Heart left ventricle (tissue), 16 donors: ENCODE results near the gene DLGAP4. TPM values are rescaled to one million over a fixed set of nuclear protein-coding genes. Genes with fewer than 3 reads are reported as not detected.

ENCODE experiments used
- ATAC-seq, 4 donors: fragments of 200-7000 bp; cut with Tn5 transposase; one replicate each; pipeline ENCODE4 v1.9.1; 2020 to 2022; ENCODE audit warnings: moderate library complexity in 4 of 4, mild to moderate bottlenecking in 3 of 4, moderate number of reproducible peaks in 1 of 4
- DNase-seq, 5 donors: peaks; one replicate each; pipeline ENCODE4 v3.0.0-alpha.2; 2020
- H3K27ac ChIP-seq, 12 donors: fragments of 200-600 bp; sonication (generic) in 4 of 12; one replicate each; pipeline versions ENCODE4 v1.5.0 to v1.8.0; 2016 to 2022; ENCODE audit warnings: mild to moderate bottlenecking in 2 of 12
- H3K27me3 ChIP-seq, 9 donors: fragments of 200-600 bp; sonication (generic) in 2 of 9; one replicate each; pipeline versions ENCODE4 v1.5.1 to v1.8.0; 2016 to 2022; ENCODE audit warnings: mild to moderate bottlenecking in 3 of 9
- H3K36me3 ChIP-seq, 9 donors: fragments of 200-600 bp; sonication (generic) in 2 of 9; one replicate each; pipeline versions ENCODE4 v1.5.0 to v1.8.0; 2018 to 2022; ENCODE audit warnings: mild to moderate bottlenecking in 2 of 9
- H3K4me1 ChIP-seq, 12 donors: fragments of 200-600 bp; sonication (generic) in 4 of 12; one replicate each; pipeline versions ENCODE4 v1.5.0 to v1.8.0; 2016 to 2022; ENCODE audit warnings: mild to moderate bottlenecking in 3 of 12
- H3K4me3 ChIP-seq, 12 donors: fragments of 200-600 bp; sonication (generic) in 4 of 12; one replicate each; pipeline versions ENCODE4 v1.5.0 to v1.8.0; 2017 to 2022; ENCODE audit warnings: mild to moderate bottlenecking in 9 of 12, moderate library complexity in 4 of 12
- H3K9me3 ChIP-seq, 12 donors: fragments of 200-600 bp; sonication (generic) in 4 of 12; one replicate each; pipeline versions ENCODE4 v1.5.0 to v1.8.0; 2016 to 2022; ENCODE audit warnings: mild to moderate bottlenecking in 1 of 12
- POLR2A ChIP-seq, 2 donors: fragments of 450-650 bp; IDR thresholded peaks; one replicate each; pipeline ENCODE4 v1.6.1; 2017; ENCODE audit warnings: antibody characterized with exemption in 2 of 2, mild to moderate bottlenecking in 2 of 2, moderate library complexity in 2 of 2
- WGBS, 4 donors: extraction: QIAGEN DNeasy Blood & Tissue Kit in 2 of 4; methylation state at CpG; one replicate each; pipeline versions ENCODE4 v1.1.5 to v1.1.7; 2013 to 2018; 5-methylcytosine and 5-hydroxymethylcytosine counted together
- intact Hi-C, 10 donors: fragments of 100-400 bp; cut with DNase I; formaldehyde crosslinking; loops; one replicate each; pipeline versions ENCODE4 v1.11.1 to v1.14.2; 2022
- polyA plus RNA-seq, 2 donors: library from polyadenylated mRNA; stranded (reverse); fragments of 200-250 nt; gene quantifications; one replicate each; pipeline ENCODE4 v1.2.3, GENCODE V29; 2013
- total RNA-seq, 9 donors: library from RNA; depleted of rRNA in 2 of 9; stranded (reverse); fragments of >200 nt in 2 of 9; fragmentation: NEBNext Ultra II Directional in 3 of 9; extraction: Animal tissue kit (Norgen Biotek cat#: 25700) in 3 of 9; gene quantifications; one replicate each; pipeline versions ENCODE4 v1.1.0 to v1.2.4, GENCODE V29; 2016 to 2023
- TF ChIP-seq, protein P1 (sequence below), 12 donors: fragments of 200-600 bp; sonication (generic) in 4 of 12; IDR thresholded peaks; one replicate each; pipeline versions ENCODE4 v1.5.0 to v1.8.0; 2018 to 2022; ENCODE audit warnings: antibody characterized with exemption in 12 of 12, mild to moderate bottlenecking in 5 of 12
- donor health status: ischemic (EF 13 %, LVEDD 7.1; RV severe dilation, severe dysfunction).
- donor health status: healthy with polysubstance abuse.
- donor health status: DM: no; HTN: yes; CAD: no.
- donor health status: DM: no; HTN: no; CAD: no.
- donor health status: ischemic (EF 25% LVEDD 6.9; RV normal size, moderate dysfunction).
- donor health status: ischemic (EF 25% LVEDD 5.7; RV mildly dilated, moderate dysfunction).
- donor health status: healthy.
- donor health status: DM: yes; HTN: yes; CAD: no.
- donor health status: ischemic (EF 35%, LVEDD 5.7; RV mildly dilated, moderate dysfunction).
- donor health status: nonischemic (EF 11% LVEDD 7.7; RV severe dilation, severe dysfunction).
- donor health status: DM: yes; HTN: yes; CAD: no.
- donor health status: PGD.
- donor health status: ischemic (EF 29% LVEDD 5.4; RV normal size, mild dysfunction).
- donor health status: nonischemic (EF 23%, LVEDD 6.1; RV moderate dilation, normal function).

DLGAP4 gene
- total and polyA plus RNA-seq, 11 donors = 25.6 to 76.7 (median 55.1) TPM

DNA sequence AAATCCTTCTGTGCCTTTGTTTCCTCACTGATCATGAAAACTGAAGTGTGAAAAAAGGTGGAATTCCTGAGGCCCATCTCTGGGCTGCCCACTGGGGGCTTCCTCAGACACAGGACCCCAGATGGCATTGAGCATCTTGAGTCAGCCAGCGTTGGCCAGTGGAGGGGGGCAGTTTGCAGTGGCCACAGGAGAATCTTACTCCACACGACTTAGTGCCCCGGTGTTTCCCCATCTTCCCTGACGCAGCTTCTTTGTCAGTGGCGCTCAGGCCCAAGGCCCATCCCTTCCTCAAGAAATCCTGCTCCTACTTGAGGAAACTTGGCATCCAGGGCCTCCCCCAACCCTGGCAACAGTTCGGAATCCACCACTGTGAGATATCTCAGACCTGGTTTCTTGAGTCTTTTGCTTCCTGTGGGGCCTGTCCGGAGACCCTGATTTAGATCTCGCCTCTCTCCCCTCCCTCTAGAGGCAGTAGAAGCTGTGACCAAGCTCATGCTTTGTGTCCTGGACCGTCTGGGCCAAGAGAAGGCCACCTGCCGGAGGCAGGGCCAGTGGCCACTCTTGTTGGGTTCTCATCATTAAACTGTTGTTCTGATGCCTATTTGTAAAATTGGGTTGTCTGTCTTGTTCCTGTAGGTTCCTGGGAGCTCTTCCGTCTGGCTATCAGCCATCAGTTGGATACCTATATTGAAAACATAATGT lies 20.2 kb upstream of the DLGAP4 start:
- no peak for DNase-seq

DNA sequence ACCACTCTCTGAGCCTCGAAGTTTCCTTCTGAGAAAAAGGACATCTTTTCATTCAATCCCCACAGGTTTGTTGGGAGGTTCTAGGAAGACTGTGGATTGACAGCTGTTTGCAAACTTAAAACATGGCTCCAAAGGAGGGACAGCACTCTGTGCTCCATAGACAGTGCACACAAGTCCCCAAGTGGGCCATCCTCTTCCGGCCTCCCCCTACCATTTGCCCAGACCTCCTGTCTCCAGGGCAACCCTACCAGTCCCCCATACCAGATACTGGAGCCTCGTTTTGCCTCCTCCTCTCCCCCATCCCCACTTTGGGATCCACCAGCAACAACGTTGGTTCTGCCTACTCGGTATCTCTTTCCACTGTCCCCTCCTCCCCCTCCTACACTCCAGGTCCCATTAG lies 8.5 kb upstream of the DLGAP4 start:
- Histone ChIP-seq H3K4me3 (no peak overlapping the region), H3K27me3 (peaks cover 0 to 75% (median 31%) of the 10 kb centered on the region in 9 donors), H3K27ac (no peak overlapping the region), H3K36me3 (no peaks in the 10 kb centered on the region), H3K9me3 (no peaks in the 10 kb centered on the region), H3K4me1 (no peaks in the 10 kb centered on the region)
- DNase-seq = no peak
- WGBS, 4 donors = 47 to 59% (median 55%) methylated on average over 5 of the region's 5 CpGs
- ATAC-seq = no peak
- intact Hi-C loops = no loop called here
- TF ChIP-seq POLR2A (IDR thresholded peaks at IDR 0.05) = no peak
- TF ChIP-seq, protein P1, sequence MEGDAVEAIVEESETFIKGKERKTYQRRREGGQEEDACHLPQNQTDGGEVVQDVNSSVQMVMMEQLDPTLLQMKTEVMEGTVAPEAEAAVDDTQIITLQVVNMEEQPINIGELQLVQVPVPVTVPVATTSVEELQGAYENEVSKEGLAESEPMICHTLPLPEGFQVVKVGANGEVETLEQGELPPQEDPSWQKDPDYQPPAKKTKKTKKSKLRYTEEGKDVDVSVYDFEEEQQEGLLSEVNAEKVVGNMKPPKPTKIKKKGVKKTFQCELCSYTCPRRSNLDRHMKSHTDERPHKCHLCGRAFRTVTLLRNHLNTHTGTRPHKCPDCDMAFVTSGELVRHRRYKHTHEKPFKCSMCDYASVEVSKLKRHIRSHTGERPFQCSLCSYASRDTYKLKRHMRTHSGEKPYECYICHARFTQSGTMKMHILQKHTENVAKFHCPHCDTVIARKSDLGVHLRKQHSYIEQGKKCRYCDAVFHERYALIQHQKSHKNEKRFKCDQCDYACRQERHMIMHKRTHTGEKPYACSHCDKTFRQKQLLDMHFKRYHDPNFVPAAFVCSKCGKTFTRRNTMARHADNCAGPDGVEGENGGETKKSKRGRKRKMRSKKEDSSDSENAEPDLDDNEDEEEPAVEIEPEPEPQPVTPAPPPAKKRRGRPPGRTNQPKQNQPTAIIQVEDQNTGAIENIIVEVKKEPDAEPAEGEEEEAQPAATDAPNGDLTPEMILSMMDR (IDR thresholded peaks at IDR 0.05) = no peak

More for the DNA sequence above, 20.2 kb upstream of the DLGAP4 start:
- Histone ChIP-seq H3K27me3 (peaks cover 0 to 15% (median 0%) of the 10 kb centered on the region in 9 donors), H3K36me3 (no peaks in the 10 kb centered on the region), H3K4me1 (no peaks in the 10 kb centered on the region), H3K27ac (no peak overlapping the region), H3K4me3 (no peak overlapping the region), H3K9me3 (peaks cover 0 to 9% (median 0%) of the 10 kb centered on the region in 12 donors)
- ATAC-seq = no peak
- 68 to 75% (median 72%) methylated on average over 11 of the region's 11 CpGs for WGBS, 4 donors
- no peak for TF ChIP-seq POLR2A (IDR thresholded peaks at IDR 0.05)
- TF ChIP-seq, protein P1 (IDR thresholded peaks at IDR 0.05) = no peak
- intact Hi-C loops = no loop called here

DNA sequence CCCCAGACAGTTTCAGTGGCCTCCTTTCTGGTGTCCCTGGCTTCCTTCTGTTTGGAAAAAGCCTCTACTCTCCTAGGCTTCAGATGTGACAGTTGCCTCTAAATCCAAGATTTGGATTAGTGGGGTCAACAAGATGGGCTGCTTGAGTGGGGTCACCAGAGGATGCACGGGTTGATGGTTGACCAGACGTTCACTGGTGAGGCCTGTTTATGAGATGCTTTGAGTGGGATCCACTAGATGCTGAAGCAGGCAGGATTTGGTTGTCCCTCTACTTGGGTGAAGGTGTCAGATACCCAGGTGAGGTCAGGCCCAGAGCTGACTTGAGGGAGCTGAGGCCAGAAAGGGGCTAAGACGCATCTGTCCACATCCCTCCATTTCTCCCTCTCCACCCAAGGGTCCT lies 8.1 kb upstream of the DLGAP4 start:
- no peak overlapping the region for H3K27ac ChIP-seq
- peaks cover 0 to 79% (median 35%) of the 10 kb centered on the region in 9 donors for H3K27me3 ChIP-seq
- intact Hi-C loops = no loop called here
- no peaks in the 10 kb centered on the region for H3K36me3 ChIP-seq
- no peaks in the 10 kb centered on the region for H3K9me3 ChIP-seq
- no peaks in the 10 kb centered on the region for H3K4me1 ChIP-seq
- 71 to 81% (median 78%) methylated on average over 3 of the region's 3 CpGs for WGBS, 4 donors
- no peak for TF ChIP-seq POLR2A (IDR thresholded peaks at IDR 0.05)
- TF ChIP-seq, protein P1 (IDR thresholded peaks at IDR 0.05) = no peak
- DNase-seq = no peak
- ATAC-seq = no peak
- no peak overlapping the region for H3K4me3 ChIP-seq

DNA sequence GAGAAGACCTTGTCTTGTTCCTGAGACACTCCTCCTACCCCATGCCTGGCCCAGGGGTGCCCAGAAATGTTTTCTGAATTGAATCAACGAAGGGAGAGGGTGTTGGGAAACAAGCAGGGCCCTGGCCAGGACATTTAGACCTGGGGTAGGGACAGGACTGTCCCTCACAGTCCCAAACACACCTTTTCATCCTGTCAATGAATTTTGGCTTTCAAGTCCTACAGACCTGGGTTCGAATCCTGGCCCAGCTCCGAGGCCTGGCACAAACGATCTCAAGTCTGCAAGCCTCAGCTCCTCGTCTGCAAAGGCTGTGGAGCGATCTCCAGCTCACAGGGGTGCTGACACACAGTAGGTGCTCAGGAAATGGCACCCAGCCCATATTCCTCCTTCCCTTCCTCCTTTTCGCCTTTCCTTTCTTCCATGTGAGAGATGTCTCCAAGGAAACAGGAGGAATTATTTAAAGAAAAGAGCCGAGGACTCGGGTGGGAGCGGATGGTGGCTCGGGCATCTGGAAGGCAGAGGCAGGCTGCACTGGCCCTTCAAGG lies 7.3 kb upstream of the DLGAP4 start:
- Histone ChIP-seq H3K36me3 (no peaks in the 10 kb centered on the region), H3K27ac (no peak overlapping the region), H3K4me3 (no peak overlapping the region), H3K4me1 (no peaks in the 10 kb centered on the region), H3K9me3 (no peaks in the 10 kb centered on the region), H3K27me3 (peaks cover 0 to 85% (median 31%) of the 10 kb centered on the region in 9 donors)
- intact Hi-C loops = no loop called here
- ATAC-seq (no peak), DNase-seq (no peak)
- 78 to 81% (median 80%) methylated on average over 11 of the region's 11 CpGs for WGBS, 4 donors
- TF ChIP-seq, protein P1 (IDR thresholded peaks at IDR 0.05) = no peak
- TF ChIP-seq POLR2A (IDR thresholded peaks at IDR 0.05) = no peak
